ENCODE data around the gene EIPR1.

The EIPR1 gene

GRCh38 chr2:3238951-3239841 lies 138.4 kb downstream of the EIPR1 start:
- TF ChIP-seq CTCF (conservative IDR thresholded peaks at IDR 0.05) (no peak), ZFX (IDR thresholded peaks at IDR 0.05) (no peak)

GRCh38 chr2:3236300-3237045 lies 141.1 kb downstream of the EIPR1 start:
- no peak for TF ChIP-seq CTCF (conservative IDR thresholded peaks at IDR 0.05)
- no peak for TF ChIP-seq ZFX (IDR thresholded peaks at IDR 0.05)
- H3K27ac ChIP-seq, result no peak overlapping the region

More at GRCh38 chr2:3238951-3239841, 138.4 kb downstream of the EIPR1 start:
- H3K27ac ChIP-seq, result no peak overlapping the region

GRCh38 chr2:3233877-3234276 lies 143.7 kb downstream of the EIPR1 start:
- no peak for TF ChIP-seq ZFX (IDR thresholded peaks at IDR 0.05)
- TF ChIP-seq CTCF (conservative IDR thresholded peaks at IDR 0.05), result no peak
- H3K27ac ChIP-seq, result no peak overlapping the region

GRCh38 chr2:3229221-3229620 lies 148.4 kb downstream of the EIPR1 start:
- no peak overlapping the region for H3K27ac ChIP-seq
- TF ChIP-seq ZFX (IDR thresholded peaks at IDR 0.05) (no peak), CTCF (conservative IDR thresholded peaks at IDR 0.05) (no peak)

- no peak overlapping the region for H3K27ac ChIP-seq
- TF ChIP-seq ZFX (IDR thresholded peaks at IDR 0.05) (no peak), CTCF (conservative IDR thresholded peaks at IDR 0.05) (no peak)
Observed at GRCh38 chr2:3224681-3225080, 152.9 kb downstream of the EIPR1 start.

GRCh38 chr2:3223080-3223923 lies 154.3 kb downstream of the EIPR1 start:
- TF ChIP-seq ZFX (IDR thresholded peaks at IDR 0.05), result no peak
- no peak for TF ChIP-seq CTCF (conservative IDR thresholded peaks at IDR 0.05)
- no peak overlapping the region for H3K27ac ChIP-seq
